DMS114 treated with DMSO at 0.1 percent for 48 hours (cell line): Measurements from ENCODE around the gene ILDR1.

Source experiments
- DNase-seq: peaks from one replicate; lab custom pipeline; 2025; ENCODE audit not compliant: unreplicated experiment; lab: John Stamatoyannopoulos, UW

The ILDR1 gene

GRCh38 chr3:121995161-121996137 is 26.6 kb downstream of the ILDR1 start:
- peak; percentile 2 for DNase-seq

GRCh38 chr3:121994551-121994950 is 27.5 kb downstream of the ILDR1 start:
- DNase-seq, result no peak

DNA sequence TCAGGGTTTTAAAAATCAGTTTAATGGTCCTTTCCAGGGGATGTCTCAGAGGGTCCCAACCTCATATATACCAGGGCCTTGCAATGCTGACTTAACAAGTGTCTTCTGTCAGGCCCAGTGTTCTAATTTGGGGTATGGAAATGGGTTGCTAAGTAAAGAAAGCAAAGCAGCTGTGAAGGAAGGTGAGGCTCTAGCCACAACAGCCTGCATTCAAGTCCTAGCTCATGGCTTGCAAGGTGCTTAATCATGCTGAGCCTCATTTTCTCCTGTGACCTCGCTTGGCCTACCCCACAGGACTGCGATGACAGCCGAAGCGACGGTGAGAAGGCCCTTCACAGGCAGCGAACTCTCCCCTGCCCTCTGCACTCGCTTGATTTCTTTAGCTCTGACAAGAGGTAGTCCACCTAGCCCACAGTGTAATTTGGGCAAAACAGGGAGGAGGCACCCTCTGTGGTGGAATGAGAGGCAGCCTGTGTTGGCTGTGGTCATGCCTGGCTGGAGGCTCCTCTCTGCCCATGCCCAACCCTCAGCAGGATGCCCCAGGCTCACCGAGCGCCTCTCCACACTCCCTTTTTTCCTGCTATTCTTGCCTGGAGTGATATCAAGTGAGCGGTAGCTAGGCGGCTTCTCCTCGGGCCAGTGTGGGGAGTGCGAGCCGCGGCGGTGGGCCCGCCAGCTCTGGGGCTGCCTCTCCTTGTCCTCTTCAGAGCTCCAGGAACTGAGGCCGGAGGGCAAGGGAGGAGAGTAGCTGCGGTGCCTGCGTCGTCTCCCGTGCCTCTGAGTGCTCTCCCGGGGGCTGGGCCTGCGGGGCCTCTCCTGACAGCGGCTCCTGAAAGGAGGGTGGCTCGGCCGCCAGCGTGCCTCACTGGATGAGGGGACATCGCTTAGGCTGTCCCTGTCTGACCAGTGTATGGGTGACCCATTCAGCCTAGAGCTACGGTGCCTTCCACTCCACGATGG is 29.2 kb downstream of the ILDR1 start:
- DNase-seq, result no peak

DNA sequence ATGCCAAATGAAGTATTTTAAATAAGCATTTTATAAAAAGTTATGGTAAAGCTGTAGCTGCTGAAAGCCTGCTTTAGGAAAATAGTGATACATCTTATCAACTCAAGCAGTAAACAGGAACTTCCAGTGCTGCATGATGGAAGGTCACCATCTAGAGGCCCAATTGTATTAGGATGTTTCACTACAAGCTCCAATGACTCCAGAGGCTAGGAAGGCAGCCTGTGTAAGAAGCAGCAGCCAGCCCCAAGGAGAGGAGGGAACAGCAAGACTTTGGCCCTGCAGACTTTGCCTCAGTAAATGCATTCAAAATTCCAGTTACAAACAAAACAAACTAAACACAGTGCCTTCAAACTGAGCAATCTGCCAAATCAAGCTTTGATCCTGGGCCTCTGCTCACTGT is 32.1 kb downstream of the ILDR1 start:
- no peak for DNase-seq

GRCh38 chr3:121988146-121988545 is 33.9 kb downstream of the ILDR1 start:
- DNase-seq, result no peak

- no peak for DNase-seq
These were observed 36.2 kb downstream of the ILDR1 start for GRCh38 chr3:121985846-121986245.

- DNase-seq, result no peak
These were observed 40.6 kb downstream of the ILDR1 start for GRCh38 chr3:121981473-121981872.

DNA sequence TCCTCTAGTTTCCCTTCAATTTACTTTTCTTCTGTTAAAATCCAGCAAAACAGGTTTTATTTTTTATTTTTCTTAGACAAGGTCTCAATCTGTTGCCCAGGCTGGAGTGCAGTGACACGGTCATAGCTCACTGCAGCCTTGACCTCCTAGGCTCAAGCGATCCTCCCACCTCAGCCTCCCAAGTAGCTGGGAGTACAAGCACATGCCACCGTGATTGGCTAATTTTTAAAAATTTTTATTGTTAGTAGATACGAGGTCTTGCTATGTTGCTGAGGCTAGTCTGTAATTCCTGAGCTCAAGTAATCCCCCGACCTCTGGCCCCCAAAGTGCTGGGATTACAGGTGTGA is 41.6 kb downstream of the ILDR1 start:
- DNase-seq, result no peak

- no peak for DNase-seq
These were observed 42.2 kb downstream of the ILDR1 start for GRCh38 chr3:121979734-121980449.

DNA sequence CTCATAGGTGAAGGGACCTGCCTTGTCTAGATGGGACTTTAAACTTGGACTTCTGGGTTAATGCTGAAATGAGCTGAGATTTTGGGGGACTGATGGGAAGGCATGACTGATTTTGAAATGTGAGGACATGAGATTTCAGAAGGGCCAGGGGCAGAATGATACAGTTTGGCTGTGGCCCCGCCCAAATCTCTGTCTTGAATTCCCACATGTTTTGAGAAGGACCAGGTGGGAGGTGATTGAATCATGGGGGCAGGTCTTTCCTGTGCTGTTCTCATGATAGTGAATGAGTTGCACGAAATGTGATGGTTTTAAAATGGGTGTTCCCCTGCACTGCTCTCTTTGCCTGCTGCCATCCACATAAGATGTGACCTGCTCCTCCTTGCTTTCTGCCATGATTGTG is 42.8 kb downstream of the ILDR1 start:
- no peak for DNase-seq

DNA sequence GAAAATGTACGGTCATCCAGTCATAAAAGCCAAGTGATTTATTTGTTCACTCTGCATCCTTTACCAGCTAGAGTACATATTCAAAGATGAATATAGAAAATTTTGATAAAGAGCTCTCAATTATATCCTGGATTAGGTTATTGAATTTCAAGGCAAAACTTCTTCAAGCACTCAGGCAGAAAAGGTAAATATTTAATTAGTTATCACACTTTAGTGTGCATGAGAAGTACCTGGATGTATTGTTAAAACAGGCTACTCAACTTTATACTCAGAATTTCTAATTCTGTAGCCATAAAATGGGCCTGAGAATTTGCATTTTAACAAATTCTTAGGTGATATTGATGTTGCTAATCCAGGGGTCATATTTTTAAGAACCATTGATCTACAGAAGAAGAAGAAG is 45.3 kb downstream of the ILDR1 start:
- no peak for DNase-seq

DNA sequence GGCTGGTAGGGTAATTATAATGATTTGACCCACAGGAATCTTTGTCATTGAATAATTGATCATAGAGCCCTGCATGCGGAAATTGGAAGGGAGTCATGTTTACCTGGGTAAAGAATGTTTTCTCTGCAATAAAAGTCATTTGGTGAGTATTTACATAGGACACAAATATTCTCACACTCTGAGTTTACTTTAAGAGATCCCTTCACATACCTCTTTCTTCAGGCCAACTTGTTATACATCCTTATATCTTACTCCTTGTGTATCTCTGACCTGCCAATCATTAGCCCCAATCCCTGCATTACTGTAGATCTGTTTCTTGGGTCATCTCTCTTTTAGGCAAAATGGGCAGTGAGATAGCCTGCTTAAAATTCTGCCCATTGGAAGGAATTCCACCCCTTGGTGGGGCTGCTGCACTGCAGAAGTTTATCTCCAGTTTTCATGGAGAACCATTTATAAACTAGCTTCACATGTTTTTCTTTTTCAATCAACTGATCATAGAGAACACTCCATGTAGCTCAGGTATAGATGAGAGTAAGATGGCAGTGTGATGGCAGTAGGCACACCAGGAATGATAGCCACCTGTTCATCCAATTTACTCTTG is 46.2 kb downstream of the ILDR1 start:
- DNase-seq, result no peak

DNA sequence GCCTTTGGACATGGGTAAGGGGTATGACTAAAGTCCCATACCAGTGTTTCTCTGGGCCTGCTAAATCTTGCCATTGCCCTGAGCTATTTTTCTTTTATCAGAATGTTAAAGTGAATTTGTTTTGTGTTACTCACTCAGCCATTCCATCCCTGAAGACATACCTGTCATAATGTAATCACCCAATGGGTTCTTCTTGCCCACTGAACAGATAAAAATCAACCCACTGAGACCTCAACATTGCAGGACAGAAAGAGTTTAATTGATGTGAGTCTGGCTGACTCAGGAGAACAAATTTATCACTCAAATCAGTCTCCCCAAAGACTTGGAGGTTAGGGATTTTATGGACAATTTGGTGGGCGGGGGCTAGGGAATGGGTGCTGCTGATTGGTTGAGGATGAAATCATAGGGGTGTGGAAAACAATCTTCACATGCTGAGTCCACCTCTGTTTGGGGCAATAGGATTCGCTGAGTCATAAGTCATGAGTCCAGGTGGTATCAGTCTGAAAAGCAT is 47.4 kb downstream of the ILDR1 start:
- DNase-seq, result no peak

- no peak for DNase-seq
These were observed 52.0 kb downstream of the ILDR1 start for GRCh38 chr3:121970047-121970446.

GRCh38 chr3:121969631-121970030 is 52.4 kb downstream of the ILDR1 start:
- DNase-seq, result no peak

DNA sequence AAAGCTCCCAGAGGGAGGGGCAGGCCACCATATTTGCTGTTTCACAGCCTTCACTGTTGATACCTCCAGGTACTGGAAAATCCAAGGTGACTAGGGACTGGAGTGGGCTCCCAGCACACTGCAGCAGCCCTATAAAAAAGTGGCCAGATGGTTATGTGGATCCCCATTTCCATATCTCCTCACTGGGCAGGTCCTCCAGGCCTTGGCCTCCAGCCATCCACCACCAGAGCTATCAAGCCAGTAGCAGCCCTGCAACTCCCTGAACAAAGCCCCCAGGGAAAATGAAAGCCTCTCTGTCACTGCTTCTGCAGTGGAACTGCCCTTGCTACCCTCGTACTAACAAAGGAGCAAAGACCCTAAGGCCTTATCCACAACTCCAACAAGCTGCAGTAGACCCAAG is 58.4 kb downstream of the ILDR1 start:
- no peak for DNase-seq

- DNase-seq, result no peak
These were observed 59.6 kb downstream of the ILDR1 start for GRCh38 chr3:121962443-121962842.

DNA sequence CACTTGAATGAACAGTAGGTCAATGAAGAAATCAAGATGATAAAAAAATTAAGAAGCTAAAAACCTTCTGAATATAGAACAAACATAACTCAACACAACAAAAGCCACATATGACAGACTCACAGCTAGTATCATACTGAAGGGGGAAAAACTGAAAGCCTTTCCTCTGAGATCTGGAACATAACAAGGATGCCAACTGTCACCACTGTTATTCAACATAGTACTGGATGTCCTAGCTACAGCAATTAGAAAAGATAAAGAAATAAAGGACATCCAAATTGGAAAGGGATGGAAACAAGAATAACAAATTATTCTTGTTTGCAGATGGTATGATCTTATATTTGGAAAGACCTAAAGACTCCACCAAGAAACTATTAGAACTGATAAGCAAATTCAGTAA is 60.8 kb downstream of the ILDR1 start:
- DNase-seq, result no peak

GRCh38 chr3:121958801-121959200 is 63.2 kb downstream of the ILDR1 start:
- no peak for DNase-seq

GRCh38 chr3:121957674-121958415 is 64.2 kb downstream of the ILDR1 start:
- no peak for DNase-seq
